Measurements from ENCODE around the gene PACS1.
"Not testable (repeated sequence)": the region's sequence is repeated elsewhere in the genome, so short reads cannot be mapped to it uniquely, and the experiment has no call there.

DNA sequence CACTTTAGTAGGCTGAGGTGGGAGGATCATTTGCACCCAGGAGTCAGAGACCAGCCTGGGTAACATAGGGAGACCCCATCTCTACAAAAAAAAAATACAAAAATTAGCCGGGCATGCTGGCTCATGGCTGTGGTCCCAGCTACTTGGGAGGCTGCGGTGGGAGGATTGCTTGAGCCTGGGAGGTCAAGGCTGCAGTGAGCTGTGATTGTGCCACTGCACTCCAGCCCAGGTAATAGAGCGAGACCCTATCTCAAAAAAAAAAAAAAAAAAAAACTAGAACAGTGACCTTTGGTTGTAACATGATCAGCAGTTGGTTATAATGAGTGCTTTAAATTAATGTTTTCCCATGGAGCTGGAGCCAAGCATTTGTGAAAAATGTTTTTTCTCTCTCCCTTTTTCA, 44.9 kb downstream of the PACS1 start:
- TF ChIP-seq, protein P1, sequence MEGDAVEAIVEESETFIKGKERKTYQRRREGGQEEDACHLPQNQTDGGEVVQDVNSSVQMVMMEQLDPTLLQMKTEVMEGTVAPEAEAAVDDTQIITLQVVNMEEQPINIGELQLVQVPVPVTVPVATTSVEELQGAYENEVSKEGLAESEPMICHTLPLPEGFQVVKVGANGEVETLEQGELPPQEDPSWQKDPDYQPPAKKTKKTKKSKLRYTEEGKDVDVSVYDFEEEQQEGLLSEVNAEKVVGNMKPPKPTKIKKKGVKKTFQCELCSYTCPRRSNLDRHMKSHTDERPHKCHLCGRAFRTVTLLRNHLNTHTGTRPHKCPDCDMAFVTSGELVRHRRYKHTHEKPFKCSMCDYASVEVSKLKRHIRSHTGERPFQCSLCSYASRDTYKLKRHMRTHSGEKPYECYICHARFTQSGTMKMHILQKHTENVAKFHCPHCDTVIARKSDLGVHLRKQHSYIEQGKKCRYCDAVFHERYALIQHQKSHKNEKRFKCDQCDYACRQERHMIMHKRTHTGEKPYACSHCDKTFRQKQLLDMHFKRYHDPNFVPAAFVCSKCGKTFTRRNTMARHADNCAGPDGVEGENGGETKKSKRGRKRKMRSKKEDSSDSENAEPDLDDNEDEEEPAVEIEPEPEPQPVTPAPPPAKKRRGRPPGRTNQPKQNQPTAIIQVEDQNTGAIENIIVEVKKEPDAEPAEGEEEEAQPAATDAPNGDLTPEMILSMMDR (IDR thresholded peaks at IDR 0.05; ENCODE audit: insufficient read depth, low read depth, low read length), result not testable (repeated sequence)
- not testable (repeated sequence) for TF ChIP-seq EZH2 (IDR thresholded peaks at IDR 0.05; ENCODE audit: insufficient read depth, low read length)

Measured in astrocyte (in vitro differentiated cells and primary cell).